Endodermal cell (in vitro differentiated cells): ENCODE data around the gene PLEKHG4B. TPM values are rescaled to one million over a fixed set of nuclear protein-coding genes. Genes with fewer than 3 reads are reported as not detected.

Source experiments
- DNase-seq: peaks from one replicate; pipeline ENCODE4 v3.0.0-alpha.2; 2017
- H3K27ac ChIP-seq: 2 replicates; pipeline ENCODE4 v1.5.1; 2013; ENCODE audit warnings: mild to moderate bottlenecking, low read depth, low read length, moderate library complexity
- H3K27me3 ChIP-seq: 2 replicates; pipeline ENCODE4 v1.6.1; 2013; ENCODE audit warnings: mild to moderate bottlenecking, low read length, moderate library complexity; ENCODE audit not compliant: insufficient read depth, control insufficient read depth, poor library complexity, severe bottlenecking
- H3K36me3 ChIP-seq: 2 replicates; pipeline ENCODE4 v1.7.0; 2013; ENCODE audit warnings: mild to moderate bottlenecking, low read length, moderate library complexity; ENCODE audit not compliant: control insufficient read depth, insufficient read depth
- H3K4me1 ChIP-seq: one replicate; pipeline ENCODE4 v1.7.0; 2013; ENCODE audit warnings: low read length; ENCODE audit not compliant: control insufficient read depth, insufficient read depth
- H3K4me3 ChIP-seq: 2 replicates; pipeline ENCODE4 v1.5.1; 2013; ENCODE audit warnings: mild to moderate bottlenecking, low read length, moderate library complexity
- H3K9ac ChIP-seq: 2 replicates; pipeline ENCODE4 v1.6.1; 2013; ENCODE audit warnings: mild to moderate bottlenecking, low read length, moderate library complexity; ENCODE audit not compliant: poor library complexity, severe bottlenecking; ENCODE audit errors: extremely low read depth
- H3K9me3 ChIP-seq: 2 replicates; pipeline ENCODE4 v1.6.1; 2013; ENCODE audit warnings: mild to moderate bottlenecking, low read length, moderate library complexity; ENCODE audit not compliant: control insufficient read depth
- H3K27ac Mint-ChIP-seq: 2 replicates; pipeline ENCODE4 v1.8.0; 2020; ENCODE audit warnings: mixed read lengths
- H3K27me3 Mint-ChIP-seq: 2 replicates; pipeline ENCODE4 v1.8.0; 2021; ENCODE audit warnings: mild to moderate bottlenecking, mixed read lengths; ENCODE audit not compliant: insufficient read depth
- H3K36me3 Mint-ChIP-seq: 2 replicates; pipeline ENCODE4 v1.8.0; 2020; ENCODE audit warnings: low read depth, mixed read lengths
- H3K4me1 Mint-ChIP-seq: 2 replicates; pipeline ENCODE4 v1.8.0; 2020; ENCODE audit warnings: mixed read lengths
- H3K4me3 Mint-ChIP-seq: 2 replicates; pipeline ENCODE4 v1.8.0; 2020; ENCODE audit warnings: mild to moderate bottlenecking, moderate library complexity, mixed read lengths
- H3K9me3 Mint-ChIP-seq: 2 replicates; pipeline ENCODE4 v1.8.0; 2020; ENCODE audit warnings: mild to moderate bottlenecking, mixed read lengths
- WGBS, 2 experiments: methylation state at CpG; one replicate each; pipeline versions ENCODE4 v1.1.5 to v1.1.7; 2013; ENCODE audit warnings: missing lambda C conversion rate in 2 of 2, mixed read lengths in 1 of 2; ENCODE audit not compliant: insufficient coverage in 1 of 2, insufficient read length in 1 of 2; 5-methylcytosine and 5-hydroxymethylcytosine counted together
- total RNA-seq, 2 donors: library from RNA; stranded (reverse); fragmentation: NEBNext Ultra II Directional in 1 of 2; extraction: Animal tissue kit (Norgen Biotek cat#: 25700) in 1 of 2; gene quantifications; 2 replicates in 1 of 2; 3 replicates in 1 of 2; pipeline ENCODE4 v1.2.1, GENCODE V29; 2021
- TF ChIP-seq, protein P1 (sequence below): fragments of 200-600 bp; sonication (generic); conservative IDR thresholded peaks from 2 replicates; pipeline ENCODE4 v1.5.0; 2021; ENCODE audit warnings: antibody characterized with exemption, mild to moderate bottlenecking

PLEKHG4B gene
- total RNA-seq, 2 donors from 2014 or later: 16.3 to 22.8 TPM

- TF ChIP-seq, protein P1, sequence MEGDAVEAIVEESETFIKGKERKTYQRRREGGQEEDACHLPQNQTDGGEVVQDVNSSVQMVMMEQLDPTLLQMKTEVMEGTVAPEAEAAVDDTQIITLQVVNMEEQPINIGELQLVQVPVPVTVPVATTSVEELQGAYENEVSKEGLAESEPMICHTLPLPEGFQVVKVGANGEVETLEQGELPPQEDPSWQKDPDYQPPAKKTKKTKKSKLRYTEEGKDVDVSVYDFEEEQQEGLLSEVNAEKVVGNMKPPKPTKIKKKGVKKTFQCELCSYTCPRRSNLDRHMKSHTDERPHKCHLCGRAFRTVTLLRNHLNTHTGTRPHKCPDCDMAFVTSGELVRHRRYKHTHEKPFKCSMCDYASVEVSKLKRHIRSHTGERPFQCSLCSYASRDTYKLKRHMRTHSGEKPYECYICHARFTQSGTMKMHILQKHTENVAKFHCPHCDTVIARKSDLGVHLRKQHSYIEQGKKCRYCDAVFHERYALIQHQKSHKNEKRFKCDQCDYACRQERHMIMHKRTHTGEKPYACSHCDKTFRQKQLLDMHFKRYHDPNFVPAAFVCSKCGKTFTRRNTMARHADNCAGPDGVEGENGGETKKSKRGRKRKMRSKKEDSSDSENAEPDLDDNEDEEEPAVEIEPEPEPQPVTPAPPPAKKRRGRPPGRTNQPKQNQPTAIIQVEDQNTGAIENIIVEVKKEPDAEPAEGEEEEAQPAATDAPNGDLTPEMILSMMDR: no peak
- no peak overlapping the region for H3K4me3 ChIP-seq
- Mint-ChIP-seq H3K4me1 (peaks cover 2% of the 10 kb centered on the region), H3K36me3 (peaks cover 4% of the 10 kb centered on the region), H3K4me3 (no peak overlapping the region), H3K27me3 (no peaks in the 10 kb centered on the region), H3K9me3 (no peaks in the 10 kb centered on the region), H3K27ac (no peak overlapping the region)
- WGBS, 2 experiments: 92 to 94% methylated on average over 2 to 12 of the region's 12 CpGs
- no peaks in the 10 kb centered on the region for H3K27me3 ChIP-seq
- H3K9ac ChIP-seq: no peak overlapping the region
- no peaks in the 10 kb centered on the region for H3K4me1 ChIP-seq
- H3K9me3 ChIP-seq: no peaks in the 10 kb centered on the region
- H3K36me3 ChIP-seq: no peaks in the 10 kb centered on the region
- H3K27ac ChIP-seq: no peak overlapping the region
- no peak for DNase-seq
Observed at GRCh38 chr5:197892-198489, 106.0 kb downstream of the PLEKHG4B start.

GRCh38 chr5:198516-199196, 106.7 kb downstream of the PLEKHG4B start:
- H3K27ac Mint-ChIP-seq: no peak overlapping the region
- no peak overlapping the region for H3K4me3 ChIP-seq
- H3K36me3 Mint-ChIP-seq: peaks cover 8% of the 10 kb centered on the region
- WGBS, 2 experiments: 95% methylated on average over 20 to 21 of the region's 21 CpGs
- H3K9me3 ChIP-seq: no peaks in the 10 kb centered on the region
- no peaks in the 10 kb centered on the region for H3K27me3 ChIP-seq
- H3K4me1 ChIP-seq: no peaks in the 10 kb centered on the region
- DNase-seq: no peak
- TF ChIP-seq, protein P1: no peak
- no peaks in the 10 kb centered on the region for H3K27me3 Mint-ChIP-seq
- no peaks in the 10 kb centered on the region for H3K9me3 Mint-ChIP-seq
- no peak overlapping the region for H3K9ac ChIP-seq
- H3K4me3 Mint-ChIP-seq: no peak overlapping the region
- H3K36me3 ChIP-seq: peaks cover 5% of the 10 kb centered on the region
- peaks cover 2% of the 10 kb centered on the region for H3K4me1 Mint-ChIP-seq
- H3K27ac ChIP-seq: no peak overlapping the region

DNA sequence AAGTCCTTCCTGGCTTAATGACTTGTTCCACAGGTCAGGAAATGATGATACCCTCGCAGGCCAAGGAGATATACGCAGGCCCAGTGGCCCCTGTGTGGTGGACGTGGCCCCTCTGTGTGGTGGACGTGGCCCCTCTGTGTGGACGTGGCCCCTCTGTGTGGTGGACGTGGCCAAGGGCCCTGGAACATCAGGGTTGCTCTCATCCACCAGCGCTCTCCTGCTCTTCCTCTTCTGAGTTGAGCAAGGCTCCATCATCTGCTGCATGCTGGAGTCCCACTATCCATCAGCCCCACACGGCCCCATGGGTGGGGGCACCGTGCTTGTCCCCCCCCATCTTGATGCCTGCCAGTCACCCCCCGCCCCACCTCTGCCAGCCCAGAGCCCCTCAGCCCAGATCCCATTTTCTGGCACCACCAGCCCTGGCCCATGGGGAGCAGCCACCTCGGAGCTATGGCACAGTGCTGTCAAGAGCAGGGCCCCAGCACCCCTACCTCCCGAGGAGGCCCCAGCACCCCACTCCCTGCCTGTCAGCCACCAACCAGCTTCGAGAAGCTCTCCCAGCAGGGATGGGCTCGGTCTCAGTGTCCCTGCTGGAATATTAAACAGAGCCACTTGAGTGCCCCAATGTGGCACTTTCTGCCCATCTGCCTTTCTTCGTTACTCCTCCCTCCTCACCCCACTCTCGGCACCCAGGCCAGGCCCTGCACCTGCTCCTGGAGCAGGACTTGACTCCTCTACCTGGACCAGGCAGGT, 107.4 kb downstream of the PLEKHG4B start:
- DNase-seq: no peak
- Mint-ChIP-seq H3K4me3 (no peak overlapping the region), H3K27me3 (no peaks in the 10 kb centered on the region)

More for the DNA sequence above, 107.4 kb downstream of the PLEKHG4B start:
- Histone ChIP-seq H3K4me1 (no peaks in the 10 kb centered on the region), H3K4me3 (no peak overlapping the region), H3K27ac (peak overlapping the region; percentile 47), H3K36me3 (peaks cover 13% of the 10 kb centered on the region), H3K27me3 (no peaks in the 10 kb centered on the region), H3K9me3 (no peaks in the 10 kb centered on the region), H3K9ac (no peak overlapping the region)
- TF ChIP-seq, protein P1: no peak
- Mint-ChIP-seq H3K4me1 (peaks cover 2% of the 10 kb centered on the region), H3K27ac (no peak overlapping the region), H3K9me3 (no peaks in the 10 kb centered on the region), H3K36me3 (peaks cover 14% of the 10 kb centered on the region)
- WGBS, 2 experiments: 90 to 92% methylated on average over 12 to 16 of the region's 16 CpGs
